WTC11 (cell line): ENCODE measurements around the gene STAT3. TPM values are rescaled to one million over a fixed set of nuclear protein-coding genes. Genes with fewer than 3 reads are reported as not detected.

Experiments
- ATAC-seq: fragments of 200-7000 bp; cut with Tn5 transposase; 2 replicates; pipeline ENCODE4 v1.10.0; 2021; ENCODE audit warnings: mild to moderate bottlenecking, moderate library complexity
- CTCF ChIA-PET: fragments of 300-600 bp; sonication (Branson Sonifier 250); formaldehyde crosslinking; loops from one replicate; lab custom pipeline; 2021; ENCODE audit warnings: antibody characterized with exemption; lab: Charles Lee
- POLR2A ChIA-PET: fragments of 350-600 bp; sonication (Branson Sonifier 250); formaldehyde crosslinking; loops from one replicate; lab custom pipeline; 2021; ENCODE audit warnings: antibody characterized with exemption; lab: Charles Lee
- DNase-seq: peaks from one replicate; pipeline ENCODE4 v3.0.0; 2021; ENCODE audit warnings: low spot score
- H3K27ac Mint-ChIP-seq: 2 replicates; pipeline ENCODE4 v1.8.0; 2021; ENCODE audit warnings: mixed read lengths
- H3K27me3 Mint-ChIP-seq: 2 replicates; pipeline ENCODE4 v1.8.0; 2021; ENCODE audit warnings: low read depth, mild to moderate bottlenecking, moderate library complexity, mixed read lengths
- H3K36me3 Mint-ChIP-seq: 2 replicates; pipeline ENCODE4 v1.8.0; 2021; ENCODE audit warnings: mixed read lengths
- H3K4me1 Mint-ChIP-seq: 2 replicates; pipeline ENCODE4 v1.8.0; 2022; ENCODE audit warnings: mixed read lengths
- H3K4me3 Mint-ChIP-seq: 2 replicates; pipeline ENCODE4 v1.8.0; 2021; ENCODE audit warnings: mild to moderate bottlenecking, moderate library complexity, mixed read lengths
- H3K9me3 Mint-ChIP-seq: 2 replicates; pipeline ENCODE4 v1.8.0; 2021; ENCODE audit warnings: mixed read lengths
- ETV6 ChIP-seq: sonication (generic); formaldehyde crosslinking; IDR thresholded peaks from 2 replicates; pipeline ENCODE4 v1.8.1; 2022; ENCODE audit warnings: mild to moderate bottlenecking, missing genetic modification reagents
- GRHL2 ChIP-seq: fragments of 250-450 bp; sonication (Bioruptor Pico); IDR thresholded peaks from 2 replicates; pipeline ENCODE4 v1.8.0; 2022; ENCODE audit warnings: mild to moderate bottlenecking, moderate library complexity; ENCODE audit not compliant: insufficient replicate concordance, severe bottlenecking
- KAT7 ChIP-seq: sonication (generic); formaldehyde crosslinking; IDR thresholded peaks from 2 replicates; pipeline ENCODE4 v1.8.1; 2023; ENCODE audit warnings: missing genetic modification reagents, mild to moderate bottlenecking, borderline replicate concordance
- OVOL2 ChIP-seq: fragments of 250-450 bp; sonication (Bioruptor Pico); IDR thresholded peaks from 2 replicates; pipeline ENCODE4 v1.9.0; 2021; ENCODE audit warnings: mild to moderate bottlenecking, borderline replicate concordance
- SMAD4 ChIP-seq: sonication (generic); formaldehyde crosslinking; IDR thresholded peaks from 2 replicates; pipeline ENCODE4 v1.8.0; 2022; ENCODE audit warnings: mild to moderate bottlenecking, missing genetic modification reagents
- total RNA-seq: library from RNA; stranded (reverse); gene quantifications from 3 replicates; pipeline ENCODE4 v1.2.3, GENCODE V29; 2021
- TF ChIP-seq, protein P1 (sequence below): sonication (generic); formaldehyde crosslinking; IDR thresholded peaks from 2 replicates; pipeline ENCODE4 v1.8.0; 2022; ENCODE audit warnings: missing genetic modification reagents
- TF ChIP-seq, protein P2 (sequence below): fragments of 250-450 bp; sonication (Bioruptor Pico); IDR thresholded peaks from 2 replicates; pipeline ENCODE4 v2.1.2; 2022; ENCODE audit warnings: mild to moderate bottlenecking, moderate library complexity
- TF ChIP-seq, protein P3 (sequence below): sonication (generic); formaldehyde crosslinking; IDR thresholded peaks from 2 replicates; pipeline ENCODE4 v1.8.1; 2022; ENCODE audit warnings: low read depth, mild to moderate bottlenecking, moderate library complexity, missing genetic modification reagents, borderline replicate concordance
- TF ChIP-seq, protein P4 (sequence below): sonication (generic); formaldehyde crosslinking; IDR thresholded peaks from 2 replicates; pipeline ENCODE4 v1.8.0; 2023; ENCODE audit warnings: mild to moderate bottlenecking, missing genetic modification reagents
- TF ChIP-seq, protein P5 (sequence below): fragments of 250-450 bp; sonication (Bioruptor Pico); conservative IDR thresholded peaks from 2 replicates; pipeline ENCODE4 v1.9.0; 2021; ENCODE audit warnings: mild to moderate bottlenecking
- TF ChIP-seq, protein P6 (sequence below): sonication (generic); formaldehyde crosslinking; IDR thresholded peaks from 2 replicates; pipeline ENCODE4 v1.8.0; 2022; ENCODE audit warnings: mild to moderate bottlenecking, missing genetic modification reagents

The STAT3 gene
- total RNA-seq, 1 experiment from 2014 or later: 98.0 TPM

DNA sequence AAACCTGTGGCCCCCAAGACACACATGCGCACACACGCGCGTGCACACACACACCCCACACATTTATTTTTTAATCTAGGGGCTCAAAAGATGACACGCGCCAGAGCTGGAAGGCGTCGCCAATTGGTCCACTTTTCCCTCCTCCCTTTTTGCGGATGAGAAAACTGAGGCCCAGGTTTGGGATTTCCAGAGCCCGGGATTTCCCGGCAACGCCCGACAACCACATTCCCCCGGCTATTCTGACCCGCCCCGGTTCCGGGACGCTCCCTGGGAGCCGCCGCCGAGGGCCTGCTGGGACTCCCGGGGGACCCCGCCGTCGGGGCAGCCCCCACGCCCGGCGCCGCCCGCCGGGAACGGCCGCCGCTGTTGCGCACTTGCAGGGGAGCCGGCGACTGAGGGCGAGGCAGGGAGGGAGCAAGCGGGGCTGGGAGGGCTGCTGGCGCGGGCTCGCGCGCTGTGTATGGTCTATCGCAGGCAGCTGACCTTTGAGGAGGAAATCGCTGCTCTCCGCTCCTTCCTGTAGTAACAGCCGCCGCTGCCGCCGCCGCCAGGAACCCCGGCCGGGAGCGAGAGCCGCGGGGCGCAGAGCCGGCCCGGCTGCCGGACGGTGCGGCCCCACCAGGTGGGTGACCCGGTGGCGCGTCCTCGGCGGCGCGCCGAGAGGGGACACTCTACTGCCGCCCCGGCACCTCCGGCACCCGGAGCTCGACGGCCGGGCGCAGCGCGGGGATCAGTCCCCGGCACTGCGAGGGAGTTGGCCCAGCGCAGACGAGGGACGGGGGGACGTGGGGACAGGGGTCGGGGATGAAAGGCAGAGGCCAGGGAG is 100.1 kb downstream of the STAT3 start, which contains the start of gene STAT5A (continued):
- TF ChIP-seq, protein P1, sequence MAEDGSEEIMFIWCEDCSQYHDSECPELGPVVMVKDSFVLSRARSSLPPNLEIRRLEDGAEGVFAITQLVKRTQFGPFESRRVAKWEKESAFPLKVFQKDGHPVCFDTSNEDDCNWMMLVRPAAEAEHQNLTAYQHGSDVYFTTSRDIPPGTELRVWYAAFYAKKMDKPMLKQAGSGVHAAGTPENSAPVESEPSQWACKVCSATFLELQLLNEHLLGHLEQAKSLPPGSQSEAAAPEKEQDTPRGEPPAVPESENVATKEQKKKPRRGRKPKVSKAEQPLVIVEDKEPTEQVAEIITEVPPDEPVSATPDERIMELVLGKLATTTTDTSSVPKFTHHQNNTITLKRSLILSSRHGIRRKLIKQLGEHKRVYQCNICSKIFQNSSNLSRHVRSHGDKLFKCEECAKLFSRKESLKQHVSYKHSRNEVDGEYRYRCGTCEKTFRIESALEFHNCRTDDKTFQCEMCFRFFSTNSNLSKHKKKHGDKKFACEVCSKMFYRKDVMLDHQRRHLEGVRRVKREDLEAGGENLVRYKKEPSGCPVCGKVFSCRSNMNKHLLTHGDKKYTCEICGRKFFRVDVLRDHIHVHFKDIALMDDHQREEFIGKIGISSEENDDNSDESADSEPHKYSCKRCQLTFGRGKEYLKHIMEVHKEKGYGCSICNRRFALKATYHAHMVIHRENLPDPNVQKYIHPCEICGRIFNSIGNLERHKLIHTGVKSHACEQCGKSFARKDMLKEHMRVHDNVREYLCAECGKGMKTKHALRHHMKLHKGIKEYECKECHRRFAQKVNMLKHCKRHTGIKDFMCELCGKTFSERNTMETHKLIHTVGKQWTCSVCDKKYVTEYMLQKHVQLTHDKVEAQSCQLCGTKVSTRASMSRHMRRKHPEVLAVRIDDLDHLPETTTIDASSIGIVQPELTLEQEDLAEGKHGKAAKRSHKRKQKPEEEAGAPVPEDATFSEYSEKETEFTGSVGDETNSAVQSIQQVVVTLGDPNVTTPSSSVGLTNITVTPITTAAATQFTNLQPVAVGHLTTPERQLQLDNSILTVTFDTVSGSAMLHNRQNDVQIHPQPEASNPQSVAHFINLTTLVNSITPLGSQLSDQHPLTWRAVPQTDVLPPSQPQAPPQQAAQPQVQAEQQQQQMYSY (CRISPR knock-in tag): no peak
- TF ChIP-seq ETV6 (CRISPR knock-in tag) (0 out of 2 replicates have a peak, but pooled peaks have one; percentile 56), GRHL2 (CRISPR knock-in tag) (no peak), SMAD4 (CRISPR knock-in tag) (no peak), KAT7 (peak; percentile 35; the same call in 1 of the 2 replicates), OVOL2 (CRISPR knock-in tag) (no peak)
- TF ChIP-seq, protein P2, sequence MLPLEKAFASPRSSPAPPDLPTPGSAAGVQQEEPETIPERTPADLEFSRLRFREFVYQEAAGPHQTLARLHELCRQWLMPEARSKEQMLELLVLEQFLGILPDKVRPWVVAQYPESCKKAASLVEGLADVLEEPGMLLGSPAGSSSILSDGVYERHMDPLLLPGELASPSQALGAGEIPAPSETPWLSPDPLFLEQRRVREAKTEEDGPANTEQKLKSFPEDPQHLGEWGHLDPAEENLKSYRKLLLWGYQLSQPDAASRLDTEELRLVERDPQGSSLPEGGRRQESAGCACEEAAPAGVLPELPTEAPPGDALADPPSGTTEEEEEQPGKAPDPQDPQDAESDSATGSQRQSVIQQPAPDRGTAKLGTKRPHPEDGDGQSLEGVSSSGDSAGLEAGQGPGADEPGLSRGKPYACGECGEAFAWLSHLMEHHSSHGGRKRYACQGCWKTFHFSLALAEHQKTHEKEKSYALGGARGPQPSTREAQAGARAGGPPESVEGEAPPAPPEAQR (CRISPR knock-in tag): no peak
- TF ChIP-seq, protein P3, sequence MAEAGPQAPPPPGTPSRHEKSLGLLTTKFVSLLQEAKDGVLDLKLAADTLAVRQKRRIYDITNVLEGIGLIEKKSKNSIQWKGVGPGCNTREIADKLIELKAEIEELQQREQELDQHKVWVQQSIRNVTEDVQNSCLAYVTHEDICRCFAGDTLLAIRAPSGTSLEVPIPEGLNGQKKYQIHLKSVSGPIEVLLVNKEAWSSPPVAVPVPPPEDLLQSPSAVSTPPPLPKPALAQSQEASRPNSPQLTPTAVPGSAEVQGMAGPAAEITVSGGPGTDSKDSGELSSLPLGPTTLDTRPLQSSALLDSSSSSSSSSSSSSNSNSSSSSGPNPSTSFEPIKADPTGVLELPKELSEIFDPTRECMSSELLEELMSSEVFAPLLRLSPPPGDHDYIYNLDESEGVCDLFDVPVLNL (CRISPR knock-in tag): no peak
- TF ChIP-seq, protein P4, sequence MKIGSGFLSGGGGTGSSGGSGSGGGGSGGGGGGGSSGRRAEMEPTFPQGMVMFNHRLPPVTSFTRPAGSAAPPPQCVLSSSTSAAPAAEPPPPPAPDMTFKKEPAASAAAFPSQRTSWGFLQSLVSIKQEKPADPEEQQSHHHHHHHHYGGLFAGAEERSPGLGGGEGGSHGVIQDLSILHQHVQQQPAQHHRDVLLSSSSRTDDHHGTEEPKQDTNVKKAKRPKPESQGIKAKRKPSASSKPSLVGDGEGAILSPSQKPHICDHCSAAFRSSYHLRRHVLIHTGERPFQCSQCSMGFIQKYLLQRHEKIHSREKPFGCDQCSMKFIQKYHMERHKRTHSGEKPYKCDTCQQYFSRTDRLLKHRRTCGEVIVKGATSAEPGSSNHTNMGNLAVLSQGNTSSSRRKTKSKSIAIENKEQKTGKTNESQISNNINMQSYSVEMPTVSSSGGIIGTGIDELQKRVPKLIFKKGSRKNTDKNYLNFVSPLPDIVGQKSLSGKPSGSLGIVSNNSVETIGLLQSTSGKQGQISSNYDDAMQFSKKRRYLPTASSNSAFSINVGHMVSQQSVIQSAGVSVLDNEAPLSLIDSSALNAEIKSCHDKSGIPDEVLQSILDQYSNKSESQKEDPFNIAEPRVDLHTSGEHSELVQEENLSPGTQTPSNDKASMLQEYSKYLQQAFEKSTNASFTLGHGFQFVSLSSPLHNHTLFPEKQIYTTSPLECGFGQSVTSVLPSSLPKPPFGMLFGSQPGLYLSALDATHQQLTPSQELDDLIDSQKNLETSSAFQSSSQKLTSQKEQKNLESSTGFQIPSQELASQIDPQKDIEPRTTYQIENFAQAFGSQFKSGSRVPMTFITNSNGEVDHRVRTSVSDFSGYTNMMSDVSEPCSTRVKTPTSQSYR (CRISPR knock-in tag): no peak

DNA sequence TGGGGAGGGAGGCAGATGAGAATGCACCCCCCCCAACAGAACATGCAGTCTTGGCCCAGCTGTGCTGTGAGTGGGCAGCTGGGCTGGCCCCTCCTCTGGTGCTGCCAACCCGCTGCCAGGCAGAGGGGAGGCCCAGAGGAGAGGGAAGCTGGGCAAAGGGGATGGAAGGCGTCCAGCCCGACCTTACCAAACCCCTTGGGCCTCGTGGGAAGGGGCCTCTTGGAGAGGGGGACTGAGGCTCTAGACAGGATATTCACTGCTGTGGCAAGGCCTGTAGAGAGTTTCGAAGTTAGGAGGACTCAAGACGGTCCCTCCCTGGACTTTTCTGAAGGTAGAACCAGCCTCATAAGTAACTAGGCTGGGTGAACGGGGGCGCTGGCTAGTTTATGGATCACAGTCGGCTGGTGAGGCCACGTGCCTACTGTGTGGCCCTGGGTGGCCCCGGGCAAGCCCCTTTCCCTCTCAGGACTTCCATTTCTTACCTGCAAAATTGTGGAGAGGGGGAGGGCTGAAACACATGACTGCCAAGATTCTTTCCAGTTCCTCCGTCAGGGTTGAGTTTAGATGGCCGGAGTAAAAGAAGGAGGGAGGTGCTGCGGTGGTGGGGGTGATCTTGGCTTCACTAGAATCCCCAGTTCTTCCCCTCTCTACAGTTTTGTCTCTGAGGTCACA is 100.8 kb downstream of the STAT3 start:
- DNase-seq (no peak), ATAC-seq (no peak)
- POLR2A ChIA-PET: interaction anchor here (1.2 kb wide), 1 partner anchor 10 kb away, joined by 3 read pairs; no protein-coding TSS in a partner anchor
- Mint-ChIP-seq H3K27me3 (peaks cover 35% of the 10 kb centered on the region), H3K4me1 (peaks cover 22% of the 10 kb centered on the region), H3K36me3 (no peaks in the 10 kb centered on the region), H3K27ac (peak overlapping the region; percentile 60; the same call in 1 of the 2 replicates), H3K4me3 (peak overlapping the region; percentile 70), H3K9me3 (no peaks in the 10 kb centered on the region)
- TF ChIP-seq, protein P5, sequence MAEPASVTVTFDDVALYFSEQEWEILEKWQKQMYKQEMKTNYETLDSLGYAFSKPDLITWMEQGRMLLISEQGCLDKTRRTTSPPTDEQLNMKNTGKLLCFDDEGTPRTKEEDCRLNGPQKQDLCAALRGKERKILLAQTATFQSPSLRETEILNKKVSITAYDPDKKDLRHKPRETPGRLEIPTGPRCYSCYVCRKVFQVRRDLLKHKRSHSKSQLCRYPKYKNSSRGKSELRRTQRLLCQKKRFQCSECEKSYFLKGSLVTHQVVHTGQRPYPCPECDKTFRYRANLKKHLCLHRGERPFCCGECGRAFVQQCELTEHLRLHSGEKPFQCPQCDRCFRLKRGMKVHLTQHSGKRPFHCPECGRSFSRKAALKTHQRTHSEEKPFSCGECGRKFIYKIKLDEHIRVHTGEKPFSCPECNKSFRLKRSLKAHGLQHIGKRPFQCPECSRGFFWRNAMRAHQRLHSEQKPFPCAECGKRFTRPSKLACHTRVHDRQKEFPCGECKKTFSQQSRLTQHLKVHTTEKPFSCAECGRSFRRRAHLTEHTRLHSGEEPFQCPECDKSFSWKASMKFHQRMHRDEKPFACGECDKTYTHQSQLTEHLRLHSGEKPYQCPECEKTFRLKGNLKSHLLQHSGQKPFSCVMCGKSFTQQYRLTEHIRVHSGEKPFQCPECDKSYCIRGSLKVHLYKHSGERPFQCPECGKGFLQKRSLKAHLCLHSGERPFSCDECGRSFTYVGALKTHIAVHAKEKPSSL: no peak
- TF ChIP-seq, protein P6, sequence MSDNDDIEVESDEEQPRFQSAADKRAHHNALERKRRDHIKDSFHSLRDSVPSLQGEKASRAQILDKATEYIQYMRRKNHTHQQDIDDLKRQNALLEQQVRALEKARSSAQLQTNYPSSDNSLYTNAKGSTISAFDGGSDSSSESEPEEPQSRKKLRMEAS (CRISPR knock-in tag): peak; percentile 24; the same call in 1 of the 2 replicates
- CTCF ChIA-PET: interaction anchor here (0.8 to 2.6 kb wide), 6 partner anchors 8 to 240 kb away, joined by 3 to 20 read pairs (median 6); no protein-coding TSS in a partner anchor
